G401 (cell line): ENCODE data around the gene GRM7. TPM values are rescaled to one million over a fixed set of nuclear protein-coding genes. Genes with fewer than 3 reads are reported as not detected.

Experiments
- DNase-seq: peaks from one replicate; pipeline ENCODE4 v3.0.0-alpha.2; 2015; ENCODE audit warnings: low spot score
- in situ Hi-C: cut with HindIII; loops from 2 replicates; pipeline ENCODE4 v1.10.0; 2016; ENCODE audit warnings: low sequenced_read_pairs, mixed read lengths
- total RNA-seq: library from RNA; depleted of rRNA; stranded (reverse); fragments of >200 nt; shearing (Covaris generic); gene quantifications from 2 replicates; pipeline ENCODE4 v1.2.3, GENCODE V29; 2014

Gene GRM7
- total RNA-seq, 1 experiment from 2014 or later: not detected

DNA sequence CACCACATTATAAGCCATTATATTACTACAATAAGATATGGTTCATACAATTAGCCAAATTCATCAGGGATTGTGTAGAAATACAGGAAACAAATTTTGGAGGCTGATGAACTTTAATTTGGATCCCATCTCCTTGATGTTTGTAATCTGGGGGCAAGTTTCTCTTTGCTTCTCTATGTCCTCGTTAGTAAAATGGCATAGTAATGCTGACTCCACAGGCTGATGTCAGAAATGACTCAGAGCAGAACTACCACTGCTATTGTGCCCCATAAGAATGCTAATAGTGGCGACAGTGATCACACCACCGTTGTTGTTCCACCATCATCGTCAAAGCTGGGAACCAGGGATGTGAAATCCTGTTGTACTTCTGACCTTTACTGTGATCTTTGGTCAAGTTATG lies 918.4 kb downstream of the GRM7 start:
- in situ Hi-C loops: no loop called here
- DNase-seq: no peak

DNA sequence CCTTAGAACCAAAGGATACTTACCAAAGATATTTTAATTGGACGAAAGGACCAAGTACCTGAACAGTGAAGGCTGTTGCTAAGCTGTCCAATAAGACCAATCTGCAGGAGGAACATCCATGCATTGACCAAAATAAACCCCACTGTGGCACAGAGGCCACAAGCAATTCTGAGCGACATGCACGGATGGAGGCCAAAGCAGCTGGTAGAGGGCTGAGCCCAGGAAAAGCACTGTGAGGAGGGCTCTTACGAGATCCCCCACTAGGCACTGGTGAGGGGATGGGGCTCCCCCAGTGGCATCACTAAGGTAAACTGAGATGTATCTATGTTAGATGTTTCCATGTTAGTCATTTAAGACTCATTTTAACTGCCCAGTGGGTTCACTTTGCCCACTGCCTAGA lies 920.5 kb downstream of the GRM7 start:
- no peak for DNase-seq
- in situ Hi-C loops: no loop called here

GRCh38 chr3:7787871-7788828 lies 927.2 kb downstream of the GRM7 start:
- DNase-seq: no peak
- in situ Hi-C loops: no loop called here

GRCh38 chr3:7788881-7789280 lies 928.0 kb downstream of the GRM7 start:
- in situ Hi-C loops: no loop called here

GRCh38 chr3:7789324-7789723 lies 928.4 kb downstream of the GRM7 start:
- in situ Hi-C loops: no loop called here
- no peak for DNase-seq

More at GRCh38 chr3:7788881-7789280, 928.0 kb downstream of the GRM7 start:
- DNase-seq: no peak

DNA sequence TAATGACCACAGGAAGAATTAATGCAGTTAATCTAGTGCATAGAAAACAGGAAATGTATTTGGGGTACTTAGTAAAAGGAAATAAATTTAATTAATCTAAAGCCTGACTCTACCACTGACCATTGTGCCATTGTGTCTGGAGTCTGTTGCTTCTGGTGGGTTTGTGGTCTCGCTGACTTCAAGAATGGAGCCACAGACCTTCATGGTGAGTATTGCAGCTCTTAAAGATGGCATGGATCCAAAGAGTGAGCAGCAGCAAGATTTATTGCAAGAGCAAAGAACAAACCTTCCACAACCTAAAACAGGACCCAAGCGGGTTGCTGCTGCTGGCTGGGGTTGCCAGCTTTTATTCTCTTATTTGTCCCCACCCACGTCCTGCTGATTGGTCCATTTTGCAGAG lies 929.2 kb downstream of the GRM7 start:
- no peak for DNase-seq
- in situ Hi-C loops: no loop called here
